NCI-H2196 (cell line): ENCODE data around the gene THBS2.
"Not testable (repeated sequence)": the region's sequence is repeated elsewhere in the genome, so short reads cannot be mapped to it uniquely, and the experiment has no call there.

ENCODE experiments used
- DNase-seq: peaks from one replicate; lab custom pipeline; 2025; ENCODE audit not compliant: unreplicated experiment; lab: John Stamatoyannopoulos, UW

THBS2 gene

DNA sequence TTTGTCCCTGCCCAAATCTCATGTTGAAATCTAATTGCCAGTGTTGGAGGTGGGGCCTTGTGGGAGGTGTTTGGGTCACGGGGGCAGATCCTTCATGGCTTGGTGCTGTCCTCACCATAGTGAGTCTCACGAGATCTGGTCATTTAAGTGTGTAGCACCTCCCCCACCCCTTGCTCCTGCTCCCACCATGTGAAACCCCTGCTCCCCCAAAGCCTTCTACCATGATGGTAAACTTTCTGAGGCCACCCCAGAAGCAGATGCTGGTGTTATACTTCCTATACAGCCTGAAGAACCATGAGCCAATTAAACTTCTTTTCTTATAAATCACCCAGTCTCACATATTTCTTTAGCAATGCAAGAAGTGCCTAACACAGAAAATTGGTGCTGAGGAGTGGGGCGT is 19.9 kb upstream of the THBS2 start:
- DNase-seq, result no peak

- DNase-seq, result no peak
These were observed 18.2 kb upstream of the THBS2 start for GRCh38 chr6:169271877-169272216.

GRCh38 chr6:169271158-169271876 is 17.7 kb upstream of the THBS2 start:
- no peak for DNase-seq

GRCh38 chr6:169270077-169270380 is 16.4 kb upstream of the THBS2 start:
- not testable (repeated sequence) for DNase-seq

DNA sequence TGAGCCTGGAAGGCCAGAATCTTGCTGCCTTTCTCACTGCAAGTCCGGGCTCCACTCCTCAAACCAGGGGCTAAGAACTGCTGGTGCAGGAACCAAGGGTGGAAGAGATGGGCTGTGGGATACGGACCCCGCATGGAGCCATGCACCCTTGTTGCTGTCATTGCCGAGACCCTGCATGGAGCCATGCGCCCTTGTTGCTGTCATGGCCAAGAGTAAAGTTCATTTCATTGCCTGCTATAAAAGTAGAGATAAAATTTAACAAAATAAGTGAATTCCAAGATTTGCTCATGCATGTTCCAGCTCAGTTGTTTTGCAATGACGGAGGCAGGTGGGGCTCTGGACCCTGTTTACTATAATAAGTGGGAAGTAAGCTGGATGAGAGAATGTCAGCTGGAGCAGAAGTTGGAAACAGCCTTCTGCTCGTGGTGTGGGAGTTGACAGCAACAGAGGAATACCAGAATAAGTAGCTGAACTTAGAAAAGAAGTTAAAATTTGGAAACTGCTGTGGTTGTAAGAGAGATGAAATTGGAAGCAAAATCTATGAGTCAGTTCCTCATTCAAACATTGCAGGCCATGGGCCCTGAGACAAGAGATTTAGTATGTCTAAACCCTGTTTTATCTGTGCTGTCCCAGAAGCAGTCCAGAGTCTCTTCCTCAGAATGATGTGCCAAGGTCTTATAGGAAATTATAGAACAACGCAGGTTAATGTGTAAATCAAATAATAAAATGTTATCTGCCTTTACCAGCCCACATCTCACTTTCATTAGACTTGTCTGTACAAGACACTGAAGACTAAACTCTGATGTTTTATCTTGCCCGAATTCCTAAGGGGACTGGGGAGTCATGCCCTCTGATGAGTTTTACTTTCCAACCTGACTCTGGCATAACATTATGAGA is 15.8 kb upstream of the THBS2 start:
- DNase-seq, result no peak

DNA sequence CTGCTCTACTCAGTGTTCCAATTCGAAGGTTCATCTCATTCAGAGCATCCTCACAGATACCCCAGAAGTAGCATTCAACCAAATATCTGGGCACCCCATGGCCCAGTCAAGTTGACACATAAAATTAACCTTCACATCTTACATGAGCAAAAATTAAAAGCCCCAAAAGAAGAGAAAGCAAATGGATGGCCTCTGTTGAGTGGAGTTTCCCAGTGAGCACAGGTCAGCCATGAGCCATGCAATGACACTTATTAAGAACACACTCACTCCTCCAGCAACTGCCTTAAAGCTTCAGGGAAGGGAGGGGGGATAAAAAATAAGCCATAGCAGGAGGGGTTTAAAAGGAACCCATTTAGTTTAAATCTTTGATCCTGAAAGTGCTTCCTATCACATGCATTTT is 14.6 kb upstream of the THBS2 start:
- no peak for DNase-seq

DNA sequence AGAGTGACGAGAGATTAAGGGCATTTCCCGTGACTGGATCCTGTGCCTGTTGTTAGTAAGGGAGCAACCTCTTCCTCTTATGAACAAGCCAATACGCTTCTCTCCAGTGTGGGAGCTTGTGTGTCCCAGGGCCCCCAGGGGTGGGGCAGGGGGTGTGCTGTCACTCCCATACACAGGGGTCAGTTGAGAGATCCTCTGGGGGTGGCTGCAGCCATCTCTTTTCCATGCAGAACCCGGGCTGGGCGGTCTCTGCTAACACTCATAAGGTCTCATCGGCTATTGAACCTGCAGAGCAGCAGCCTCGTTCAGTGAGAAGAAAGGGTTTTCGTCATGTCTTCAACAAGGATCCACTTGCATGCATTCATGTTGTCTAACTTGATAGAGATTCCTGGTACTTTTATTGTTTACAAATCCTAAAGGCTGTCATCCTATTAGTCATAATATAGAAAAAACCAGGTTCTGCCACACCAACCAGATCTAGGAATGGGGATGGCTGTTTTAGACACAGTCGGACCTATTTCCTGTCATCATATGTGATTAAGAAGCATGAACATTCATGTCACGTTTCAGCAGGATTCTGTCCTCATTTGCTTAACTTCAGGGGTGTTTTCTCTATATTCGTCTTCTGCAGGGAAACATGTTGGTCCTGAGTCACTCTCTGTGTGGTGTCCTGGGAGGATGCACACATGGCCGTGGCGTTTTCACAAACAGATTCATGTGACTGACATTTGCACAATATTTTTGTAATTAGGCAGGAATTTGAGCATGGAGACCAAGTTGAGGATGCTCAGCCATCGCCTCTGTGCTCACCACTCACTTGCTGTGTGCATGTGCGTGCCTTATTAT is 13.3 kb upstream of the THBS2 start:
- no peak for DNase-seq

GRCh38 chr6:169266261-169266660 is 12.6 kb upstream of the THBS2 start:
- DNase-seq, result no peak

DNA sequence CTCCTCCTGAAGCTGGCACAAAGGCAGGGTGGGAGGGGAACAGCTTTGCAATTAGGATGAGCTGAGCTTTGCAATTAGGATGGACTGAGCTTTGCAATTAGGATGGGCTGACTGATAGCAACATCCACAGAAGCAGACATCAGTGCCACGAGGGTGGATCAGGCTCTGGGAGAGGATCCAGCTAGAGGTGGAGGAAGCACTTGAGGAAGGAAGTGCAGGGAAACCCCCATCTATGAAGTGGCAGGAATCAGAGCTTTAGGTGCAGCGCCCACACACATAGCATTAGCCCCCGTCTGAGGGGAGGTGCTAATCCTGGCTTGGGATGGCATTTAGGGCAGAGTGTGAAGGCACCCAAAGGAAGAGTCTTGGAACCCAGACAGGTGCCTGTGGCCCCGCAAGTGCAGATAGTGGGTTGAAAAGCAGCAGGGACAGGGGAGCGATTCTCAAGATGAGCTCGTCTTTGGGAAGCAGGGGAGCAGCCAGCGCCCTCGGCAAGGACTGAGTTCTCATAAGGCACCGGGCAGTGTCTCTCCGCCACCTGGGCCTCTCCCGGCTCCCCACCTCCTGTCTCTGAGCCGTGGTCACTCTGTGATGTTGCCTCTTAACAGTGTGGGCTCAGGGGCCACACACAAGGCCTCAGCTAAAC is 12.0 kb upstream of the THBS2 start:
- DNase-seq, result no peak

DNA sequence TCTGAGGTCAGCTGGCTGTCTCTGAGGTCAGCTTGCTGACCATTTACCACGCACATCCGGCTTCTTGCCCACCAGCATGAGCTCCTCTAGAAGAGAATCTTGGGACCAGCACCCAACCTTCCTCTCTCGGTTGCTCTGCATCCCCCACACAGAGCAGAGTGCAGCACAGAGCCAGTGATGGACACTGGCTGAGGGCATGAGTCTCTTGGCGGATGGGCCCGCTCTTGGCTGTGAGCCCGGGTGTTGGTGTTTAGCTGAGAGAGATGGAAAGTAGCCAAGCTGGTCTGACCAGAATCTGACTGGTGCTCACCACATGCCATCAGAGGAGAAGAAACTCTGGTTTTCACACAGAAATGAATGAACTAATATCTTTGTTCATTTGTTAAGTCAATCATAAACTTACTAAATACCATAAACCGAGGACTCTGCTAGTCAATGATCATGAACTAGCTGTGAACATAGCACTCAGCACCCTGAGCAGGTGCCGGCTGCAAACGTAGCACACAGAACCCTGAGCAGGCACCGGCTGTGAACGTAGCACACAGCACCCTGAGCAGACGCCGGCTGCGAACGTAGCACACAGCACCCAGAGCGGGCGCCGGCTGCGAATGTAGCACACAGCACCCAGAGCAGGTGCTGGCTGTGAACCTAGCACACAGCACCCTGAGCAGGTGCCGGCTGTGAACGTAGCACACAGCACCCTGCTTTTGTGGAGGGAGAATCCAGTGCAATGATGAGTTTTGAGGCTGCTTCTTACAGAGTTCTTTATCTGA is 10.4 kb upstream of the THBS2 start:
- DNase-seq, result peak; percentile 60

- no peak for DNase-seq
These were observed 9.7 kb upstream of the THBS2 start for GRCh38 chr6:169263374-169263773.

GRCh38 chr6:169262602-169263001 is 9.0 kb upstream of the THBS2 start:
- not testable (repeated sequence) for DNase-seq

DNA sequence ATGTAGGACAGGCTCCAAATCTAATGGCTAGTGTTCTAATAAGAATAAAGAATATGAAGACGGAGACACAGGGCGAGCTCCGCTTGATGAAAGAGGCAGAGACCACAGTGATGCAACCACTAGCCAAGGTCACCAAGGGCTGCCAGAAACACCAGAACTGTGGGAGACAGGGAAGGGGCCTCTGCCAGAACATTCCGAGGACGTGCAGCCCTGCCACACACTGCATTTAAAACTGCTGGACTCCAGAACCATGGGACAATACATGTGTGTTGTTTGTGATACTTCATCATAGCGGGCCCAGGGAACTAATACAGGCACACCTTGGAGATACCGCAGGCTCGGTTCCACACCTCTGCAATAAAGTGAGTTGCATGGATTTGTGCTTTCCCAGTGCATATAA is 2.9 kb upstream of the THBS2 start:
- no peak for DNase-seq

- DNase-seq, result no peak
These were observed 2.4 kb upstream of the THBS2 start for GRCh38 chr6:169256061-169256460.

GRCh38 chr6:169255643-169256042 is 2.0 kb upstream of the THBS2 start:
- no peak for DNase-seq

DNA sequence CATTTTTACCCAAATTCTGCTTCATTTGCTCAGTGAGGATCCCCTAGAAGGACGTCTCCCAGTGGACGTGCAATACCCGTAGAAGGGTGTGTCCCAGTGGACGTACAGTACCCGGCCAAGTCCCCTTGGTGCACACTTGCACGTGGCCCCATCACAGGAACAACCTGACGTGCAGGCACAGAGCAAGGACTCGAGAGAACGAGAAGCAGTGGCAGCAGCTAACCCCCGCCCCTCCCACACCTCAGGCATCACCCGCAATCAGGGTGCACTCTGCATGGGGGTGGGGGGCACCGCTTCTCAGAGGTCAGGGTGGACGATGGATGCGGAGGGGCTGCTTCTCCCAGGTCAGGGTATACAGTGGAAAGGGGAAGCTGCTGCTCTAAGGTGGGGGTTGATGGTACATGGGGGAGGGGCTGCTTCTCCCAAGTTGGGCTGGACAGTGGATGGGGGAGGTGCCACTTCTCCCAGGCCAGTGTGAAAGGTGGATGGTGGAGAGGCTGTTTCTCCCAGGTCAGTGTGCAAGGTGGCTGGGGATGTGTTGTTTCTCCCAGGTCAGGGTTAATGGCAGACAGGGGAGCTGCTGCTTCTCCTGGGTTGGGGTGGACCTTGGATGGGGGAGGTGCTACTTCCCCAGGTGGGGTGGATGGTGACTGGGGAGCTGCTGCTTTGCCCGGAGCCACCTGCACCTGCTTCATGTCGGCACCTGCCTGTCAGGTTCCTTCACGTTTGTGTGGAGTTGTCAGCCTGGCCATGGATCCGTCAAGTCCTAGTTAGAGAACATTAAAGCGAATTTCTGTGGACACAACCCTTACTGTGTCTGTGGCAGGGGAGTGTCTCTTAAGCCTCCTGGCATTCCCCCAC is 1.0 kb upstream of the THBS2 start:
- DNase-seq, result no peak

GRCh38 chr6:169252505-169253189 is 999 bp downstream of the THBS2 start:
- no peak for DNase-seq

DNA sequence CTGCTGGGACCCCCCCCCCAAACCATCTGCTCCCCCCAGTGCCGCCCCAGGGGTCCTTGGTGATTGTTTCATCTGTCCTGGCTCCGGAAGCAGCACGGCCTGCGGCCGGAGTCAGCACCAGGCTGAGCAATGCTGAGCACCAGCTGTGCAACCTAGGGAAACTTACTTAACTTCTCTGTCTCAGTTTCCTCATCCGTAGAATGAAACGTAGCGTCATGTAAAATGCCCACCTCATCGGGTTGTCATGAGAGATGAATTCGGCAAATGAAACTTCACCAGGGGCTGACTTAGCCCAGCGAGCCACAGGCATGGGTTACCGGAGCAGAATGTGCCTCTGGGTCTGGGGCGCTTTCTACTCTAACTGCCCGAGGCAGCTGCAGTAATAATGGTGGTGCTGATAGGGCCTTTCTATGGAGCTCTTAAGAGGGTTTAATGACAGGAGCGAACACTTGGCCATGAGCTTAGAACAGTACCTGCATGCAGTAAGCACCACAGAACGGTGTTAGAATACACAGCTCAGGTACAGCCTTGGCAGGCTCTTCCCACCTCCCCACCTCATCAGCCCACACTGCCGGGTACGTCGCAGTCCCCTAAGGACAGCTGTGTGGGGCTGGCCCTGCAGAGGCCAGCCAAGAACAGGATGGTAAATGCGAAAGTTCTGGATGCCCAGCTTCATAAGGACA is 1.7 kb downstream of the THBS2 start:
- DNase-seq, result no peak
